Neural progenitor cell (in vitro differentiated cells): ENCODE measurements around the gene PRKCH.

ENCODE experiments used
- EZH2 ChIP-seq: fragments of 200-600 bp; sonication (generic); IDR thresholded peaks from 2 replicates; pipeline ENCODE4 v1.6.1; 2017; ENCODE audit warnings: antibody characterized with exemption, mild to moderate bottlenecking, moderate library complexity
- EZH2phosphoT487 ChIP-seq: fragments of 200-600 bp; sonication (generic); IDR thresholded peaks from 2 replicates; pipeline ENCODE4 v1.6.1; 2017; ENCODE audit warnings: antibody characterized with exemption
- TF ChIP-seq, protein P1 (sequence below): fragments of 200-600 bp; sonication (generic); IDR thresholded peaks from 2 replicates; pipeline ENCODE4 v1.5.1; 2017; ENCODE audit warnings: antibody characterized with exemption, mild to moderate bottlenecking

DNA sequence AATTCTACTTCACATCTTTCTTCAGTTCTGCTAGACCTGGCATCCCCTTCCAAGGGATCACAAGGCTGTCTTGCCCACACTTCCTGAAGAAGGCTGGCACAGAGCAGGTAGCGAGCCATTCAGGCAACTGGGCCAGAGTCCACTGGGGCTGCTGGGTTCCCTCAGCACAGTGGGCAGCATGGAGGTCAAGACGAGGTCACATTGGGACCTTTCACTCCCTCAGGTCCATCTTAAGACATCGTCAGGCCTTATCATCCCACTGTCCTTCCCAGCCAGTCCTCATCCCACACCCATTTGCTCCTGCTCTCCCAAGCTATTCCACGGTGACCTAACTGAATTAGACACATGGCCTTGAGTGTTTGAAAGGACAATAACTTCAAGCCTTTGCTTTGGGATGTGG is 230.9 kb downstream of the PRKCH start:
- TF ChIP-seq, protein P1, sequence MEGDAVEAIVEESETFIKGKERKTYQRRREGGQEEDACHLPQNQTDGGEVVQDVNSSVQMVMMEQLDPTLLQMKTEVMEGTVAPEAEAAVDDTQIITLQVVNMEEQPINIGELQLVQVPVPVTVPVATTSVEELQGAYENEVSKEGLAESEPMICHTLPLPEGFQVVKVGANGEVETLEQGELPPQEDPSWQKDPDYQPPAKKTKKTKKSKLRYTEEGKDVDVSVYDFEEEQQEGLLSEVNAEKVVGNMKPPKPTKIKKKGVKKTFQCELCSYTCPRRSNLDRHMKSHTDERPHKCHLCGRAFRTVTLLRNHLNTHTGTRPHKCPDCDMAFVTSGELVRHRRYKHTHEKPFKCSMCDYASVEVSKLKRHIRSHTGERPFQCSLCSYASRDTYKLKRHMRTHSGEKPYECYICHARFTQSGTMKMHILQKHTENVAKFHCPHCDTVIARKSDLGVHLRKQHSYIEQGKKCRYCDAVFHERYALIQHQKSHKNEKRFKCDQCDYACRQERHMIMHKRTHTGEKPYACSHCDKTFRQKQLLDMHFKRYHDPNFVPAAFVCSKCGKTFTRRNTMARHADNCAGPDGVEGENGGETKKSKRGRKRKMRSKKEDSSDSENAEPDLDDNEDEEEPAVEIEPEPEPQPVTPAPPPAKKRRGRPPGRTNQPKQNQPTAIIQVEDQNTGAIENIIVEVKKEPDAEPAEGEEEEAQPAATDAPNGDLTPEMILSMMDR = no peak
- no peak for TF ChIP-seq EZH2
- no peak for TF ChIP-seq EZH2phosphoT487
